ENCODE results near the gene RBM33. TPM values are rescaled to one million over a fixed set of nuclear protein-coding genes. Genes with fewer than 3 reads are reported as not detected.

The RBM33 gene
- total and polyA plus RNA-seq, 4 donors = 4.1 to 80.0 (median 47.2) TPM

- H3K27me3 ChIP-seq (ENCODE audit: control insufficient read depth in 1 of 2, insufficient read depth in 2 of 2, low read length in 1 of 2) = no peaks in the 10 kb centered on the region
- H3K9me3 ChIP-seq (ENCODE audit: control insufficient read depth, low read length) = no peaks in the 10 kb centered on the region
- no peak overlapping the region for H3K27ac ChIP-seq (ENCODE audit: low read depth in 1 of 2, low read length in 2 of 2)
- no peaks in the 10 kb centered on the region for H3K4me1 ChIP-seq (ENCODE audit: control insufficient read depth in 1 of 2, insufficient read depth in 2 of 2, low read length in 2 of 2)
- 67 to 69% methylated on average over 35 to 38 of the region's 38 CpGs for WGBS, 2 donors
- ATAC-seq (ENCODE audit: low FRiP score) (peak; percentile 3), DNase-seq (peak in 1 of 2 donors; percentile 42)
- intact Hi-C loops (cut with DNase I) = loop anchor here in 1 of 2 donors (10.0 kb wide), 1 partner anchor 1027 kb away; no protein-coding TSS in a partner anchor
- no peak overlapping the region for H3K4me3 ChIP-seq (ENCODE audit: low read length in 2 of 2)
- no peaks in the 10 kb centered on the region for H3K36me3 ChIP-seq (ENCODE audit: control insufficient read depth in 1 of 2, insufficient read depth in 2 of 2, low read length in 1 of 2)
Measured at GRCh38 chr7:155797262-155798250, 153.1 kb downstream of the RBM33 start.

DNA sequence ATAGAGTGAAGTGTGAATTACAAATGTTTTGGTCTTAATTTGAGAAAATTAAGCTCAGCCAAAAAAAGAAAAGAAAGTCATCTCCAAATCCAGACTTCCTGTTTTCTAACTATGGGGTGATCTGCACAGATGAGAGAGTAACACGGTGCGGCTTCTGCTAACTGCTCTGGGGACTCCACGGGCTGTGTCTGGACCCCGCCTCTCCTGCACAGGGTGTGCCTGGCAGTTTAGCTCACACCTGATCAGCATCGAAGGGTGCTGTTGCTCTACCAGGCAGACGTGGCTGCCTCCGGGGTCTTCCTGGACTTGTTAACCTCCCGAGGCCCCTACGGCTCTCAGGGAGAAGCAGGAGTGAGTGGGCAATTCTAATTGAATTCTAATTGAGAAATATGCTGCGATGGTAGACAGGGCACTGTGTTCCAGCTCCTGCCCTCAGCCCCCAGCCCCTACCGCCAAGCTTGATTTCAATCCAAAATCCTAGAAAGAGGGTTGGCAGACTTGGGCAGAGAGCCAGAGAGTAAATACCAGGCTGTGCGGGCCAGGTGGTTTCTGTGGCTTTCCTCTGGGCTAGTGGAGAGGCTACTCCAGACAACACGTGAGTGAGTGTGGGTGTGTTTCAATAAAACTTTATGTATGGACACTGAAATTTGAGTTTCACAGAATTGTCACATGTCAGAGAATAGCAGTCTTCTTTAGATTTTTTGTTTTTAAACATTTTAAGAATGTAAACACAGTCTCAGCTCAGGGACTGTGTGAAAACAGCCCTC, 154.4 kb downstream of the RBM33 start:
- WGBS, 2 donors = 69 to 76% methylated on average over 13 of the region's 13 CpGs
- no peak for ATAC-seq (ENCODE audit: low FRiP score)
- no peaks in the 10 kb centered on the region for H3K4me1 ChIP-seq (ENCODE audit: control insufficient read depth in 1 of 2, insufficient read depth in 2 of 2, low read length in 2 of 2)
- intact Hi-C loops (cut with DNase I) = loop anchor here in 1 of 2 donors (10.0 kb wide), 1 partner anchor 1026 kb away; no protein-coding TSS in a partner anchor
- H3K27me3 ChIP-seq (ENCODE audit: control insufficient read depth in 1 of 2, insufficient read depth in 2 of 2, low read length in 1 of 2) = no peaks in the 10 kb centered on the region
- no peaks in the 10 kb centered on the region for H3K36me3 ChIP-seq (ENCODE audit: control insufficient read depth in 1 of 2, insufficient read depth in 2 of 2, low read length in 1 of 2)
- no peak overlapping the region for H3K4me3 ChIP-seq (ENCODE audit: low read length in 2 of 2)
- no peak for DNase-seq
- no peak overlapping the region for H3K27ac ChIP-seq (ENCODE audit: low read depth in 1 of 2, low read length in 2 of 2)
- H3K9me3 ChIP-seq (ENCODE audit: control insufficient read depth, low read length) = no peaks in the 10 kb centered on the region

- H3K4me3 ChIP-seq (ENCODE audit: low read length in 2 of 2) = no peak overlapping the region
- WGBS, 2 donors = 16 to 24% methylated on average over 19 of the region's 19 CpGs
- DNase-seq (no peak), ATAC-seq (ENCODE audit: low FRiP score) (no peak)
- H3K27me3 ChIP-seq (ENCODE audit: control insufficient read depth in 1 of 2, insufficient read depth in 2 of 2, low read length in 1 of 2) = no peaks in the 10 kb centered on the region
- no peaks in the 10 kb centered on the region for H3K4me1 ChIP-seq (ENCODE audit: control insufficient read depth in 1 of 2, insufficient read depth in 2 of 2, low read length in 2 of 2)
- no peaks in the 10 kb centered on the region for H3K9me3 ChIP-seq (ENCODE audit: control insufficient read depth, low read length)
- no peaks in the 10 kb centered on the region for H3K36me3 ChIP-seq (ENCODE audit: control insufficient read depth in 1 of 2, insufficient read depth in 2 of 2, low read length in 1 of 2)
- H3K27ac ChIP-seq (ENCODE audit: low read depth in 1 of 2, low read length in 2 of 2) = no peak overlapping the region
- intact Hi-C loops (cut with DNase I) = loop anchor here in 1 of 2 donors (10.0 kb wide), 1 partner anchor 1025 kb away; no protein-coding TSS in a partner anchor
Measured at GRCh38 chr7:155799514-155799913, 155.1 kb downstream of the RBM33 start.

DNA sequence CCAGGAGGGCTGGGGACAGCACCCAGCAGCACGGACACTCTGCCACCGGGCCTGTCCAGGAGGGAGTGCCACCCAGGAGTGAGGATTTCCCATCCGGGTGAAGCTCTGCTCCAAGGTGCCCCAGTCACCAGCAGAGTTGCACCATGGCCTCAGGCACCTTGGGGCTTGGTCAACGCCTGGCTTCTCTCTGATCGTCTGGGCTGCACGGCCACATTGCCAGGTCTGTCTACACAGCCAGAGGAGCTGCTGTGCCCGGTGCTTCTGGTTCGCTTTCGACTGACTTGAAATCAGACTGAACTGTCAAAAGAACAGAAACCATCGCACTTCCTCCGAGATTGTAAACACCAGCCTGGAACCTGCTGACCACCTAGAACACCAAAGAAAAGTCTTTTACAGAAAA, 155.8 kb downstream of the RBM33 start:
- no peaks in the 10 kb centered on the region for H3K4me1 ChIP-seq (ENCODE audit: control insufficient read depth in 1 of 2, insufficient read depth in 2 of 2, low read length in 2 of 2)
- WGBS, 2 donors = 75 to 84% methylated on average over 11 of the region's 11 CpGs
- no peak overlapping the region for H3K27ac ChIP-seq (ENCODE audit: low read depth in 1 of 2, low read length in 2 of 2)
- ATAC-seq (ENCODE audit: low FRiP score) (no peak), DNase-seq (no peak)
- intact Hi-C loops (cut with DNase I) = loop anchor here in 1 of 2 donors (10.0 kb wide), 1 partner anchor 1024 kb away; no protein-coding TSS in a partner anchor
- H3K4me3 ChIP-seq (ENCODE audit: low read length in 2 of 2) = no peak overlapping the region
- H3K9me3 ChIP-seq (ENCODE audit: control insufficient read depth, low read length) = no peaks in the 10 kb centered on the region
- H3K36me3 ChIP-seq (ENCODE audit: control insufficient read depth in 1 of 2, insufficient read depth in 2 of 2, low read length in 1 of 2) = no peaks in the 10 kb centered on the region
- no peaks in the 10 kb centered on the region for H3K27me3 ChIP-seq (ENCODE audit: control insufficient read depth in 1 of 2, insufficient read depth in 2 of 2, low read length in 1 of 2)

GRCh38 chr7:155800741-155801267, 156.3 kb downstream of the RBM33 start:
- no peaks in the 10 kb centered on the region for H3K4me1 ChIP-seq (ENCODE audit: control insufficient read depth in 1 of 2, insufficient read depth in 2 of 2, low read length in 2 of 2)
- H3K4me3 ChIP-seq (ENCODE audit: low read length in 2 of 2) = no peak overlapping the region
- no peaks in the 10 kb centered on the region for H3K36me3 ChIP-seq (ENCODE audit: control insufficient read depth in 1 of 2, insufficient read depth in 2 of 2, low read length in 1 of 2)
- H3K27ac ChIP-seq (ENCODE audit: low read depth in 1 of 2, low read length in 2 of 2) = no peak overlapping the region
- DNase-seq (peak; percentile 33 to 67), ATAC-seq (ENCODE audit: low FRiP score) (no peak)
- H3K27me3 ChIP-seq (ENCODE audit: control insufficient read depth in 1 of 2, insufficient read depth in 2 of 2, low read length in 1 of 2) = no peaks in the 10 kb centered on the region
- 85 to 86% methylated on average over 16 of the region's 16 CpGs for WGBS, 2 donors
- intact Hi-C loops (cut with DNase I) = loop anchor here in 1 of 2 donors (10.0 kb wide), 1 partner anchor 1024 kb away; no protein-coding TSS in a partner anchor
- H3K9me3 ChIP-seq (ENCODE audit: control insufficient read depth, low read length) = no peaks in the 10 kb centered on the region

DNA sequence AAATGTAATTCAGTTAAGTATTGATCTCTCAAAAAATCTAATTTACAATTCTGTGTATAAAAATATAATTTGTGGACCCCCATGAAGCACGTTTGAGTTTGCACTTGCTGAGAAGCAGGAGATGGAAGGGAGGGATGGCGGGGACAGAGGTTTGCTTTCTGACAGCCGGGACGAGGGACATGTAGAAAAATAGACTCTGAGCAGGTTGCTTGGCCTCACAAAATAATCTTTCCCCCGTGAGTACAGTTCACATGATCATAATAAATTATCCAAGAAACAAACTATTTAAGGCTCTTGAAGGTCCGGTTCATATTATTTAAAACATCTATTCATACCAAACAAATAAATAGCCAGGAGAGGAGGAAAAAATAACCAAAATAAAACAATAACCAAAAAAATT, 157.8 kb downstream of the RBM33 start:
- no peak for ATAC-seq (ENCODE audit: low FRiP score)
- no peaks in the 10 kb centered on the region for H3K9me3 ChIP-seq (ENCODE audit: control insufficient read depth, low read length)
- WGBS, 2 donors = 30 to 35% methylated on average over 6 of the region's 6 CpGs
- no peaks in the 10 kb centered on the region for H3K36me3 ChIP-seq (ENCODE audit: control insufficient read depth in 1 of 2, insufficient read depth in 2 of 2, low read length in 1 of 2)
- no peaks in the 10 kb centered on the region for H3K27me3 ChIP-seq (ENCODE audit: control insufficient read depth in 1 of 2, insufficient read depth in 2 of 2, low read length in 1 of 2)
- intact Hi-C loops (cut with DNase I) = loop anchor here in 1 of 2 donors (10.0 kb wide), 1 partner anchor 1023 kb away; no protein-coding TSS in a partner anchor
- H3K27ac ChIP-seq (ENCODE audit: low read depth in 1 of 2, low read length in 2 of 2) = no peak overlapping the region
- no peak overlapping the region for H3K4me3 ChIP-seq (ENCODE audit: low read length in 2 of 2)
- no peaks in the 10 kb centered on the region for H3K4me1 ChIP-seq (ENCODE audit: control insufficient read depth in 1 of 2, insufficient read depth in 2 of 2, low read length in 2 of 2)
- DNase-seq = peak in 1 of 2 donors; percentile 4

- Histone ChIP-seq H3K4me3 (ENCODE audit: low read length in 2 of 2) (no peak overlapping the region), H3K27me3 (ENCODE audit: control insufficient read depth in 1 of 2, insufficient read depth in 2 of 2, low read length in 1 of 2) (no peaks in the 10 kb centered on the region), H3K27ac (ENCODE audit: low read depth in 1 of 2, low read length in 2 of 2) (no peak overlapping the region), H3K36me3 (ENCODE audit: control insufficient read depth in 1 of 2, insufficient read depth in 2 of 2, low read length in 1 of 2) (no peaks in the 10 kb centered on the region), H3K4me1 (ENCODE audit: control insufficient read depth in 1 of 2, insufficient read depth in 2 of 2, low read length in 2 of 2) (no peaks in the 10 kb centered on the region), H3K9me3 (ENCODE audit: control insufficient read depth, low read length) (no peaks in the 10 kb centered on the region)
- ATAC-seq (ENCODE audit: low FRiP score) = no peak
- peak in 1 of 2 donors; percentile 23 for DNase-seq
- 5 to 7% methylated on average over 24 to 70 of the region's 70 CpGs for WGBS, 2 donors
- intact Hi-C loops (cut with DNase I) = loop anchor here in 1 of 2 donors (10.0 kb wide), 1 partner anchor 1022 kb away; no protein-coding TSS in a partner anchor
Measured at GRCh38 chr7:155802906-155803417, 158.5 kb downstream of the RBM33 start.
